Prostate gland (tissue), 2 donors: ENCODE results near the gene CBFA2T2. TPM values are rescaled to one million over a fixed set of nuclear protein-coding genes. Genes with fewer than 3 reads are reported as not detected.

Experiments
- DNase-seq: peaks from one replicate; pipeline ENCODE4 v3.0.0-alpha.2; 2019; ENCODE audit warnings: low spot score
- H3K27ac ChIP-seq, 2 donors: fragments of 200-600 bp; sonication (generic); 2 replicates each; pipeline ENCODE4 v1.5.1; 2017 to 2019
- H3K27me3 ChIP-seq: fragments of 200-600 bp; sonication (generic); replicated peaks from 2 replicates; pipeline ENCODE4 v1.5.1; 2019; ENCODE audit not compliant: insufficient read depth
- H3K36me3 ChIP-seq, 2 donors: fragments of 200-600 bp; sonication (generic); 1 replicate in 1 of 2; 2 replicates in 1 of 2; pipeline versions ENCODE4 v1.5.1 to v1.8.1; 2017 to 2019
- H3K4me1 ChIP-seq: fragments of 200-600 bp; sonication (generic); replicated peaks from 2 replicates; pipeline ENCODE4 v1.5.1; 2019
- H3K4me3 ChIP-seq, 2 donors: fragments of 200-600 bp; sonication (generic); 2 replicates each; pipeline ENCODE4 v1.5.1; 2017 to 2019
- H3K9me3 ChIP-seq: fragments of 200-600 bp; sonication (generic); 2 replicates; pipeline ENCODE4 v1.5.1; 2017
- POLR2A ChIP-seq: fragments of 450-650 bp; IDR thresholded peaks from one replicate; pipeline ENCODE4 v1.6.1; 2016; ENCODE audit warnings: antibody characterized with exemption, mild to moderate bottlenecking
- POLR2AphosphoS5 ChIP-seq: sonication (generic); formaldehyde crosslinking; IDR thresholded peaks from one replicate; pipeline ENCODE4 v1.6.1; 2017; ENCODE audit warnings: antibody characterized with exemption
- WGBS: methylation state at CpG from one replicate; pipeline ENCODE4 v1.1.5; 2018; 5-methylcytosine and 5-hydroxymethylcytosine counted together
- intact Hi-C: fragments of 100-400 bp; cut with DNase I; formaldehyde crosslinking; loops from one replicate; pipeline ENCODE4 v1.14.2; 2022
- total RNA-seq, 2 donors: library from RNA; depleted of rRNA; stranded (reverse); fragments of >200 nt; gene quantifications; one replicate each; pipeline ENCODE4 v1.1.0, GENCODE V29; 2016
- TF ChIP-seq, protein P1 (sequence below), 4 experiments: fragments of 200-600 bp in 2 of 4; fragments of 450-650 bp in 2 of 4; sonication (generic) in 2 of 4; IDR thresholded peaks; 1 replicate in 3 of 4; 2 replicates in 1 of 4; pipeline ENCODE4 v1.5.1; 2016 to 2019; ENCODE audit warnings: antibody characterized with exemption in 4 of 4, mild to moderate bottlenecking in 2 of 4, moderate library complexity in 2 of 4

CBFA2T2 gene
- total RNA-seq, 2 donors from 2014 or later: 40.3 to 54.6 TPM

DNA sequence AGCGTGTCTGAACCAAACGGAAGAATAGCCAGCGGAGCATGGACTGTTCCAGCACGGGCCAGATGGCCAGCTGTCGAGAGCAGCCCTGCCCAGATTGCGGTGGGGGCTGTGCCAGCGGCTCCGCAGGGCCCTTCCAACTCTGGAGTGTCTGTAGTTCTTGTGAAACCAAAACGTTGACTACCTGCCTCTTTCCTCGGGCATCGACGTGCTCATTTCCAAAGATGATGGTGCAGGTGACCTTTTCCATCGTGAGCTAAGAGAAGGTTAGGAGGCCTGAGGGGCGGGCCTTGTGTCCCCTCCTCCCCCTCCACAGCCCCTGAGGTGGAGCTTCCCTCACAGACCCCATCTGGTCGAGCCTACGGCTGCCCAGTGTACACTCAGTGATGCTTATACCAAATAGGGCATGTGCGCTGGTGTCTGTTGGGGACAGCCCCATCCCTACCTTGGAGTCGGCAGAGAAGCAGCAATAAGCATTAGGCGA lies 159.3 kb downstream of the CBFA2T2 start:
- Histone ChIP-seq H3K9me3 (no peaks in the 10 kb centered on the region), H3K27ac (peak overlapping the region; percentile 79 to 87), H3K4me1 (peaks cover 58% of the 10 kb centered on the region), H3K36me3 (peaks cover 0 to 4% of the 10 kb centered on the region in 2 donors), H3K27me3 (no peaks in the 10 kb centered on the region), H3K4me3 (no peak overlapping the region)
- 59% methylated on average over 19 of the region's 19 CpGs for WGBS
- intact Hi-C loops: no loop called here
- DNase-seq: no peak
- TF ChIP-seq, protein P1, sequence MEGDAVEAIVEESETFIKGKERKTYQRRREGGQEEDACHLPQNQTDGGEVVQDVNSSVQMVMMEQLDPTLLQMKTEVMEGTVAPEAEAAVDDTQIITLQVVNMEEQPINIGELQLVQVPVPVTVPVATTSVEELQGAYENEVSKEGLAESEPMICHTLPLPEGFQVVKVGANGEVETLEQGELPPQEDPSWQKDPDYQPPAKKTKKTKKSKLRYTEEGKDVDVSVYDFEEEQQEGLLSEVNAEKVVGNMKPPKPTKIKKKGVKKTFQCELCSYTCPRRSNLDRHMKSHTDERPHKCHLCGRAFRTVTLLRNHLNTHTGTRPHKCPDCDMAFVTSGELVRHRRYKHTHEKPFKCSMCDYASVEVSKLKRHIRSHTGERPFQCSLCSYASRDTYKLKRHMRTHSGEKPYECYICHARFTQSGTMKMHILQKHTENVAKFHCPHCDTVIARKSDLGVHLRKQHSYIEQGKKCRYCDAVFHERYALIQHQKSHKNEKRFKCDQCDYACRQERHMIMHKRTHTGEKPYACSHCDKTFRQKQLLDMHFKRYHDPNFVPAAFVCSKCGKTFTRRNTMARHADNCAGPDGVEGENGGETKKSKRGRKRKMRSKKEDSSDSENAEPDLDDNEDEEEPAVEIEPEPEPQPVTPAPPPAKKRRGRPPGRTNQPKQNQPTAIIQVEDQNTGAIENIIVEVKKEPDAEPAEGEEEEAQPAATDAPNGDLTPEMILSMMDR (IDR thresholded peaks at IDR 0.05): no peak
- TF ChIP-seq POLR2AphosphoS5 (peak; percentile 40), POLR2A (no peak)

DNA sequence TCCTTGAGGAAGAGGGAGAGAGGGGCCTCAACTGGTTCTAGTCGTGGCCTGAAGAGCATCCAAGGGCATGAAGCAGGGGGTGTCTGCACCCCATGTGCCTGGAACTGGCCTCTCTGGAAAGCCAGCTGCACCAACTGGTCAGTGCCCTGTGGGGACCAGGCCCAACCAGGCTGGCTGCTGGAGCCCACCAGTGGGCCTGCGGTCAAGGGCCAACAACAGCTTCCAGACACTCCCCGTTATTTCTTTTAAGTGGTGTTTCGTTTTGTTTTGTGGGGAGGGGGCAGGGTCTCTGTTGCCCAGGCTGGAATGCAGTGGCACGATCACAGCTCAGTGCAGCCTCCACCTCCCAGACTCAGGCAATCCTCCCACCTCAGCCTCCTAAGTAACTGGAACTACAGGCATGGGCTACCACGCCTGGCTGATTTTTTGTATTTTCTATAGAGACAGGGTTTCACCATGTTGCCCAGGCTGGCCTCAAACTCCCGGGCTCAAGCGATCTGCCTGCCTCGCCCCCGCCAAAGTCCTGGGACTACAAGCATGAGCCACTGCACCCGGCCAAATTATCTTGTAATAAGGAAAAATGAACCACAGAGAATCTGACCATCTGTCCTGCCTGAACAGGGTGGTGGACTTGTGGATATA lies 160.3 kb downstream of the CBFA2T2 start:
- Histone ChIP-seq H3K36me3 (no peaks in the 10 kb centered on the region), H3K9me3 (no peaks in the 10 kb centered on the region), H3K27ac (peak overlapping the region; percentile 64 to 87), H3K27me3 (no peaks in the 10 kb centered on the region), H3K4me1 (peaks cover 52% of the 10 kb centered on the region), H3K4me3 (no peak overlapping the region)
- intact Hi-C loops: loop anchor here (5.0 kb wide), 1 partner anchor 193 kb away; no protein-coding TSS in a partner anchor
- no peak for DNase-seq
- 68% methylated on average over 11 of the region's 11 CpGs for WGBS
- TF ChIP-seq POLR2A (no peak), POLR2AphosphoS5 (no peak)
- TF ChIP-seq, protein P1 (IDR thresholded peaks at IDR 0.05): no peak

DNA sequence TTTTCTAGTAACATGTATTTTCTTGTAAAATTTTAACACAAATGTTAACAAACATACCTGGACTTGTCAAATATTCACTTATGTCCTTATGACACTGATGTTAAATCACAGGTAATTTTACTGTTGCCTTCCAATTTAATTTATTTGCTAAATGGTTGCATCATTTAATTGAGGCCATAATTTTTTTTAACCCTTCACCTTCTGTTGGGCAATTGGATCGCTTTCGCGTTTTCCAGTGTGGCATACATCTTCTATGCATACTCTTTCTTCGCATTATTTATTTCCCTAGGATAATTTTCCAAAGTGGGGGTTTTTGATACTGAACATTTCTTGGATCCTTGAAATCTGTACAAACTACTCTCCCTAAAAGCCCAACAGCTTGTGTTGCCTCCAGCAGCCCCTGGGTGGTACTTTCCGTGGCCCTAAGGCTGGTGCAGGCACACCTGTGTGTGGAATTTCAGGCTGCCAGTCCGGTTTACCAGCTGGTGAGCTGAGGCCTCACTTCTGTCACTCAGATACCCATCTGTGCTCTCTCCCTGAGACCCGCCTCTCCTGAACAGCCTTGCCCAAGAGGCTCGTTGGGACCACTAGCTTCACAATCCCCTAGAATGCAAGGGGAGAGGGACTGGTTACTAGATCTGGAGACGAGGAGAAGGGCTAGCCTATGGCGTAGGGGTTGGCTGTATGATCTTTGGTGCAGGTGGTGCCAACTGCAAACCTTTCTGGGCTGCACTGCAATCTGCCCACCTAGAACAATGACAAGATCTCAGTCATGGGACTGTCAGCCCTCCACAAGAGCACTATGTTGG lies 161.1 kb downstream of the CBFA2T2 start:
- Histone ChIP-seq H3K36me3 (no peaks in the 10 kb centered on the region), H3K27ac (peak overlapping the region; percentile 68 to 87), H3K4me1 (peaks cover 45% of the 10 kb centered on the region), H3K4me3 (no peak overlapping the region), H3K9me3 (no peaks in the 10 kb centered on the region), H3K27me3 (no peaks in the 10 kb centered on the region)
- intact Hi-C loops: loop anchor here (5.0 kb wide), 1 partner anchor 194 kb away; no protein-coding TSS in a partner anchor
- DNase-seq: peak; percentile 72
- WGBS: 56% methylated on average over 10 of the region's 10 CpGs
- TF ChIP-seq POLR2AphosphoS5: peak; percentile 54
- TF ChIP-seq, protein P1 (IDR thresholded peaks at IDR 0.05): no peak
- TF ChIP-seq POLR2A: no peak

DNA sequence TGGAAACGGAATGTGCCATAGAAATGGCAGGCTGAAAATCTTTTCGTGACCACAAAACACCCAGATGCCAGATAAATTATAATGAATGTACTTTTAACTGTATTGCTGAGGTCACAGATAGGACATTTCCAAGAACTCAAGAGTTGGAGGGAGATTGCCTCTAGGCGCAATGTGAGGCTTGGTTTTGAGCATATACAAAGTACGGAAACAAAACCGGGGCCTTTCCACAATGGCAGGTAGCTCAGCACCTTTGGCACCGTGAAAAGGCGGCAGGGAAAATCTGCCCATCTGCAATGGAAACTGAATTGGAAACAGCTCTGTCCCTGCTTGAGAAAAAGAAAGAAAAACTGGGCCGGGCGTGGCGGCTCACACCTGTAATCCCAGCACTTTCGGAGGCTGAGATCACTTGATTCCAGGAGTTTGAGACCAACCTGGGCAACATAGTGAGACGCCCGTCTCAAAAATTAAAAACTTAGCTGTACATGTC lies 161.7 kb downstream of the CBFA2T2 start:
- intact Hi-C loops: loop anchor here (5.0 kb wide), 1 partner anchor 194 kb away; no protein-coding TSS in a partner anchor
- no peak for DNase-seq
- WGBS: 58% methylated on average over 13 of the region's 13 CpGs
- peaks cover 45% of the 10 kb centered on the region for H3K4me1 ChIP-seq
- no peaks in the 10 kb centered on the region for H3K27me3 ChIP-seq
- H3K36me3 ChIP-seq: no peaks in the 10 kb centered on the region
- no peaks in the 10 kb centered on the region for H3K9me3 ChIP-seq
- H3K4me3 ChIP-seq: no peak overlapping the region
- H3K27ac ChIP-seq: peak overlapping the region; percentile 68 to 87
- TF ChIP-seq POLR2AphosphoS5 (no peak), POLR2A (no peak)

DNA sequence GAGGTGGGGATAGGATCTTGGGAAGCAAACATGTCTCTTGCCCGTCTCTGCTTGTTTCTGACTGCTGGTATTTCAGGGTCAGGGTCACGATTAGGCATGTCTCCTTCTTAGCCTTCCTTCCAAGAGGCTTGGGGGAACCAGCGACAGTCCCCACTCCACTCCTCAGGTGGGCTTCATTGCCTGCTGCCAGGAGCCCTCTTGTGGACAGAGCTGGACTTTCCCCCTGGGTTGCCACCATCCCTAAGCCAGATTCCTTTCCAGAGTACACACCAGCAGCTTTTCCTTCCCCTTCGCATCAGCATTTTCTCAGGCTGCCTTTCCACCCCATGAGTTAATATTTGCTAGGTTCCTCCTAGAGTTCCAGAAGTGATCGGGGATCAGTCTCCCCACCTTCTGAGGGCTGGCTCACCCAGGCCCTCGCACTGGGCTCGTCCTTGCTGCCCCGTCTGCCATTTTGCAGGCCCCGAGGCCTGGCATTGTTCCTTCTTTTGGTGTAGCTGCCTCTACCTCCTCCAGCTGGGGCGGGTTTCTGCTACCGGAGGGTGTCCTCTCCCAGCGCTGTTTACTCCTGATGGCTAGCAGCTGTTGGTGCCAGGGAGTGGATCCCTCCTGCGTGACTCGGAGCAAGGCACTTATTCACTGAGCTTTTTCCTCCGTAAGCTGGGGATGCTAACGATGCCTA lies 163.5 kb downstream of the CBFA2T2 start:
- Histone ChIP-seq H3K9me3 (no peaks in the 10 kb centered on the region), H3K27me3 (no peaks in the 10 kb centered on the region), H3K4me1 (peaks cover 33% of the 10 kb centered on the region), H3K4me3 (no peak overlapping the region), H3K36me3 (no peaks in the 10 kb centered on the region), H3K27ac (peak overlapping the region; percentile 68 to 87)
- intact Hi-C loops: loop anchor here (5.0 kb wide), 1 partner anchor 196 kb away; no protein-coding TSS in a partner anchor
- no peak for TF ChIP-seq POLR2A
- peak; percentile 66 for TF ChIP-seq POLR2AphosphoS5
- TF ChIP-seq, protein P1 (IDR thresholded peaks at IDR 0.05): peak; percentile 55 to 83 (median 76)
- WGBS: 29% methylated on average over 16 of the region's 16 CpGs
- DNase-seq: no peak
